ENCODE measurements around the gene ANKRD6.
A peak's percentile ranks its signal among the peaks of the same experiment; 100 is the strongest.

Gene ANKRD6

DNA sequence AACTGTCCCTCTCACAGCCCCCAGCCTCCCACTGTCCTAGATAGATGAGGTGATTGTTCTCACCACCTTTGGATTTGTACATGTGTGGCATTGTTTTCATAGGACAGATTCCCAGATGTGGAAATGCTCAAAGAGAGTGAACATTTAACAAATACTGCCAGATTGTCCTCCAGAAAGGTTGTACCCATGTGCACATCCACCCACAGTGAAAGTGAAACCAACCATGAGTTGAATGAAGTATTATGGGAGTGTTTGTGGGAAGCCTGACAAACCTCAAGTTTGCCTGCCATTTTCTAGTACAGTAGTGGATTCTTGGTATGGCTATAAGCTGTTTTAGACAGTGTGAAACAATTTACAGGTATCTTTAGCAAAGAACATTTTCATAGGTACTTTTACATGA lies 42.7 kb downstream of the ANKRD6 start:
- DNase-seq = peak; percentile 55

- no peak for DNase-seq
Observed at GRCh38 chr6:89479897-89480296, 46.9 kb downstream of the ANKRD6 start.

DNA sequence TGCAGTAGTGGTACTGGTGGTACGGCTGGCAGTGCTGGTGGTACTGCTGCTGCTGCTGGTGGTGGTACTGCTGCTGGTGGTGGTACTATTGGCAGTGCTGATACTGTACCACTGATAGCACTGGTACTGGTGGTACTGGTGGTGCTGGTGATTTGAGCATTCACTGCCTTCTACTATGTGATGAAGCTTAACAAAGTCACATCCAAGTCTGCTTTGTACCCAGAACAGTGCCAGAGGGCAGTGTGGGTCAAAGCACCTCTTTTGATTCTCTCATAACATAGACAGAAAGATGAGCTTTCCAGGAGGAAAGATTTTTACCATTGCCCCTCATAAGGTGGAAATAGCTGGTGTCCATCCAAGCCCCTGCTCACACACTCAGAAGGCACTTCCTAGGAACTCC lies 48.7 kb downstream of the ANKRD6 start:
- DNase-seq = no peak

DNA sequence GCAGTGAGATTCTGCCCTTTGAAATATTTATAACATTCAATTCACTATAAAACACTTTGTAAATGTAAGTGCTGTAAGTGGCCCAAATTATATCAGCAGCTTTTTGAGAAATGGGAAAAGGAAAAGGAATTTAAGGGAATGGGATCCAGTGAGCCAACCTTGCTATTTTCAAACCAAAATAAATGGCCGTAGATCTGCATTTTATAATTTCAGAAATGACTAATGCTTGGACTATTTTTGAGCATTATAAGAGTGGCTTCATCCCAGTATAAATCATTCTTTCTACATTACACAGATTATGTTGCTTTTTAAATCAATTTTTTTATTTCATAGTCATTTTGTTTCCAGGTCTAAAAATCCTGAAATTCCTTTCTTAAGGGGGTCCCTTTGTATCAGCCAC lies 49.2 kb downstream of the ANKRD6 start:
- no peak for DNase-seq

- peak; percentile 43 for DNase-seq
Observed at GRCh38 chr6:89483111-89483720, 50.3 kb downstream of the ANKRD6 start.

- DNase-seq = no peak
Observed at GRCh38 chr6:89485320-89485719, 52.4 kb downstream of the ANKRD6 start.

DNA sequence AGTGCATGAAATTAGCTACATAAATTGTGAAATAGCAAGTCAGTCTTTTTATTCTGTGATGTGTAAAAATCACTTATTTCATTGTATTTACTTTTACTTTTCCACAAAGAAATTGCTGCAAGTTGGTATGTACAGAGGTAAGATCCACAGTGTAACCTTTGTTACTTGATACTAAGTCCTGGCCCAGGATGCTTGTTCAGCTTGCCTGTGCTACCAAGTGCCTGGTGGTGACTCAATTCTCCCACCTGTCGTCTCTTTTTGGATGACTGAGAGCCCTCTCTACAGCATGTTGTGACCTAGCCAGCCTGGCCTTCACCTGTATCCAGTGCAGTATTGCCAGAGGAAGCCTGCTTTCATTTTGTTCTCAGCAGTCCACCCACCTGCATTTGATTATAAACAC lies 54.9 kb downstream of the ANKRD6 start:
- DNase-seq = peak; percentile 82

GRCh38 chr6:89488438-89488837 lies 55.5 kb downstream of the ANKRD6 start:
- no peak for DNase-seq

GRCh38 chr6:89489078-89489477 lies 56.1 kb downstream of the ANKRD6 start:
- no peak for DNase-seq

GRCh38 chr6:89492025-89492640 lies 59.2 kb downstream of the ANKRD6 start:
- DNase-seq = peak; percentile 91

DNA sequence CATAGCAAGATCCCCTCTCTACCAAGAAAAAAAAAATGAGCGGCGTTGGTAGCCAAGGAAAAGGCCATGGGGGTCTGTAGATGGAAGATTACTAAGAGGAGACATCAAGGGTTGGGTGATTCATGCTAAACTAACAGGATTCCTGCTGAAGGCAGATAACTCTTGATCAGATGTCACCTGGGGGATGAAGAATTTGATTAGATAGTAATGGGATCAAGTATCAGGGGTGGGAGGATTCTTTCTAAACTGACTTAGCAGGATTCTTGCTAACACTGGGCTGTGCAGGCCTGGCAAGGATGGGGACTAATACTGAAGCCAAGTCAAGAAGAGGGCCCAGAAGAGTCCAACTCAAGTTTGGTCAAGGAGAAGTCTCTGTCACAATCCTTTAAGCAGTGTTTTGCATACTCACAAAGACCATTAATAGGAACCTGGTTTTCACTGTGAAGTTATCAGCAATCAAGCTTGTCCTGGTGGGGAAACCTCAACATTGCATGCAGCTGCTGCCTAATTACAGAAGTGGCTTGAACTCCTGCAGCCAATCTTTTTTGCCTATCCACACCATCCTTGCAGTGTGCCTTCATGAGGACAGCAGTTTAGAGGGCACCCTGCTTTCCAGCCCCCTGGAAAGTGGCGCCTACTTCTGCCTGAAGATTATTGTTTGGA lies 61.3 kb downstream of the ANKRD6 start:
- DNase-seq = no peak

GRCh38 chr6:89495961-89496535 lies 63.1 kb downstream of the ANKRD6 start:
- no peak for DNase-seq

GRCh38 chr6:89500611-89501010 lies 67.7 kb downstream of the ANKRD6 start:
- DNase-seq = no peak

DNA sequence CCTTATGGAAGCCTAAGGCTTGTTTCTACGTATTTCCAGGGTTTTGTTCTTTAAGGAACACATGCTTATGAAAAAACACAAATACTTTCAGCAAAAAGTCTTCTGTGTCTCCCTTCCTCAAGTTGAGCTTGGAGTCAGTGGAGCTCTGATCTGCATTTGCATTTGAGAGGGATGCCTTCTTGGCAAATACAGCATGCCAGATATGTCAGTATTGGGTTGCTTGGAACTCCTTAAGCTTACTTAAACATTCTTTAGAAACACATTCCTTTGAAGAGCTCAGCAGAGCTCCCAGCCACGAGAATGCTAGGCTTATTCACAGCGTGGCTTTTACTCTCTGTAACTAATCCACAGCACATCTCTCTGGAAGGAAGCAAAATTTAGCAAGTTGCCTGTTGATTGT lies 68.3 kb downstream of the ANKRD6 start:
- no peak for DNase-seq

GRCh38 chr6:89501753-89502152 lies 68.8 kb downstream of the ANKRD6 start:
- DNase-seq = no peak

GRCh38 chr6:89503641-89504040 lies 70.7 kb downstream of the ANKRD6 start:
- DNase-seq = no peak

GRCh38 chr6:89505847-89506246 lies 72.9 kb downstream of the ANKRD6 start:
- DNase-seq = no peak

DNA sequence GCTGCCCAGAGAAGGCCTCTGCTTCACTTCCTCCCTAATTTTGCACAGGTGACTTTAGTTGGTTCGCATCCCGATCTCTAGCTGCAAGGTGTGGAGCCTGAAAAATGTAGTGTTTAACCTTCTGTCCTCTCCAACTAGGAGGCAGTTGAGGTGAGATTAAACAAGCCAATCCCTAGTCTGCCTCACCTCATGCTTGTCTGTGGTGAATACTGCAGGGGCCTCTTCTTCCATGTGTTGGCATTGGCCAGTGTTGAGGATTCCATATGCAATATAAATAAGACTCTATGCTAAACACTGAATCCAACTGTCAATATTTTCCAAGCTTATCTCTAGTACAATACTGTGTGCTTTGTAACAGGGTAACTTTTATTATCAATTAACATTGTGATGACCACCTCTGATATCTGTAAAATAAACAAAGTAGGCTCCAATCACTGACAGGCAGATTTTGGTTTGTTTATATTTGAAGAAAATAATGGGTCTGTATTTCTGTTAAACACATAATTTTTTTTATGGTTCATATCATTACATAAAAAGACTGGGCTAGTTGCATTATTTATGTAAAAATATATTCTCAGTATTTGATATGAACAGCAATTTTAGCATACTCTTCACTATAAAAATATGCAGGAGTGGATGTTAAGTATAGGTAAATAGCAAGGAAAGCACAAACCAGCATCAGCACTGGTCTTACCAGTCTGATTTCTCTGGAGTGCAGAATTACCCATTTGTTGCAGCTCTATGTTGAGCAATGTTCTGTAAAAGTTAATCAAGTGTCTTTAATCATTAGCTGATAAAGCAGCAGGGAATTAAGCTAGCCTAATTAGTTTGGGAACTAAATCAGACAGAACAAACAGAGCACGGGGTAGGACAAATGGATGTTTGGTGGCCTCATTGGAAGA lies 74.0 kb downstream of the ANKRD6 start:
- no peak for DNase-seq

DNA sequence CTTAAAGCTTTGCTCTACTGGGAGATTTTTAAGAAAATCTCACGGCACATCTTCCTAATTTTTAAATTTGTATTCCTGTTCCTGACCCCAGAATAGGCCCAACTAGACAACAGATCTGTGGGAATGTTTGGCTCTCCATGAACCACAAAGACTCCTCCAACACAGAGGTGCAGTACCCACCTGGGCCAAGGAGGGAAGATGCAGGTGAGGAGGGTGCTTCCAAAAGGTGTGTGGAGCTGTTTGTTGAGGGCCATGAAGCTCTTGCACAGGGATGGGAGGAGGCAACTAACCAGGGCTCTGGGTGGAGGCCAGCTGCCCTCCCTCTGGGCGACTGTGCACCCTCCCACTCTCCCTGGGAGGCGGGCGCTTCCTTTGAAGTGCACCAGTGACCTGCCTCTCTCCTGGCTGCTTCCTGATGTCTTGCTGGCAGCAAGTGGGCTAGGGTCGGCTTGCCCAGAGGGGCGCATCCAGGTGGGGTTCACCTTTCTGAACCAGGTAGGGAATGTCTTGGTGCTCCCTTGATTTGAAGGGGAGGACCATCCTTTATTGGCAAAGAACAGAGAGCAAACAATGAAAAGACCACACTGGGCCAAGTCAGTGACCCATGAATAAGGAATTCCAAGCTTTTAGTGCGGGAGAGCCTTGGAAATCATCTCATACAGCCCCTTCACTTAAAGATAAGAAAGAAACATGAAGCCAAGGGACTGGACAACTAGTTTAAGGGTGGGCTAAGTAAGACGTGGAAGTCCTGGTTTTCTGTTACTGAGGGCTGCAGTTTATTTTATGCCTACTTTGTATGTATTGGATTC lies 76.0 kb downstream of the ANKRD6 start:
- peak; percentile 89 for DNase-seq

- DNase-seq = peak; percentile 84
Observed at GRCh38 chr6:89509777-89510281, 76.9 kb downstream of the ANKRD6 start.

- no peak for DNase-seq
Observed at GRCh38 chr6:89510393-89510792, 77.4 kb downstream of the ANKRD6 start.
